Activated naive CD4-positive, alpha-beta T cell treated with anti-CD3 and anti-CD28 coated beads, Interleukin-2, amount 50 U/mL, for 72 hours (primary cell): ENCODE results near the gene NCAPD2. TPM values are rescaled to one million over a fixed set of nuclear protein-coding genes. Genes with fewer than 3 reads are reported as not detected.

Experiments
- ATAC-seq, 2 donors: fragments of 150-1000 bp; cut with Tn5 transposase; 2 replicates each; pipeline ENCODE4 v1.10.0; 2021; ENCODE audit warnings: mild to moderate bottlenecking in 2 of 2, moderate library complexity in 2 of 2
- DNase-seq, 2 donors: peaks; one replicate each; pipeline ENCODE4 v3.0.0; 2021 to 2022; ENCODE audit warnings: low spot score in 2 of 2
- H3K27ac Mint-ChIP-seq, 2 donors: one replicate each; pipeline ENCODE4 v1.8.0; 2022; ENCODE audit warnings: mild to moderate bottlenecking in 2 of 2, mixed read lengths in 2 of 2
- H3K36me3 Mint-ChIP-seq, 2 donors: one replicate each; pipeline ENCODE4 v1.8.0; 2022; ENCODE audit warnings: mixed read lengths in 2 of 2
- H3K9me3 Mint-ChIP-seq, 2 donors: one replicate each; pipeline ENCODE4 v1.8.0; 2022; ENCODE audit warnings: mixed read lengths in 2 of 2
- total RNA-seq, 2 donors: library from RNA; stranded (reverse); gene quantifications; one replicate each; pipeline ENCODE4 v1.2.3, GENCODE V29; 2022

NCAPD2 gene
- total RNA-seq, 2 donors from 2014 or later: 208 to 276 TPM

- H3K36me3 Mint-ChIP-seq: peaks cover 37 to 70% of the 10 kb centered on the region in 2 donors
- ATAC-seq: peak in 1 of 2 donors; percentile 21
- no peaks in the 10 kb centered on the region for H3K9me3 Mint-ChIP-seq
- peak overlapping the region; percentile 67 to 85 for H3K27ac Mint-ChIP-seq
- DNase-seq: no peak
Measured at GRCh38 chr12:6524648-6525047, 30.7 kb downstream of the NCAPD2 start.

- DNase-seq (no peak), ATAC-seq (no peak)
- peak overlapping the region; percentile 20 to 80 for H3K27ac Mint-ChIP-seq
- no peaks in the 10 kb centered on the region for H3K9me3 Mint-ChIP-seq
- peaks cover 39 to 72% of the 10 kb centered on the region in 2 donors for H3K36me3 Mint-ChIP-seq
Measured at GRCh38 chr12:6526201-6526600, 32.3 kb downstream of the NCAPD2 start.

DNA sequence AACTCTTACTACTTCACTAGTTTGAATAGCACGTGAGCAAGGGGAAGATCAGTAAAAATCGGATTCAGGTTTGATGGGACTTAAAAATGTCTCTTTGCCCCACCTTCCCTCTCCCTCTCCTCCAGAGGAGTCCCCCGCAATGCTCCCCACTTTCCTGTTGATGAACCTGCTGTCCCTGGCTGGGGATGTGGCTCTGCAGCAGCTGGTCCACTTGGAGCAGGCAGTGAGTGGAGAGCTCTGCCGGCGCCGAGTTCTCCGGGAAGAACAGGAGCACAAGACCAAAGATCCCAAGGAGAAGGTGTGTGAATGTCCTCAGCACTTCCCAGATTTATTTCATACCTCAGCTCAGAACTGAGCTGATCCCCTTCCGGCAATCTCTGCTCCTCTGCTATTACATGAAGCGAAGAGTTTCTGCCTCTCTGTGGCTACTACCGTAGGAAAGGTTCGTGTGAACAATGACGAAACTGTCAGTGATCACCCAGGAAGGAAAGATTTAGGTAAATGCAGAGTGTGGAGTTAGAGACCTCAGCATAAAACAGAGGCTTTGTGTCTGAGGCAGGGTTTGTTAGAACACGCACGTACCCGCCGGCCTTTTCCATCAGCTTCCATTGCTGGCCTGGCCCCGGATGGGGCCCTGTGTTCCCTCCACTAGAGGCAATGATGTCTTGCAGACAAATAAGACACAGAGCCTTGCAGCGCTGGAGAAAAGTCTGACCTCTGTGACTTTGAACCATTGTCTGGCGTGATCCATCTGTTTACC lies 33.0 kb downstream of the NCAPD2 start:
- Mint-ChIP-seq H3K36me3 (peaks cover 37 to 68% of the 10 kb centered on the region in 2 donors), H3K9me3 (no peaks in the 10 kb centered on the region), H3K27ac (peak overlapping the region; percentile 20 to 66)
- no peak for ATAC-seq
- no peak for DNase-seq

DNA sequence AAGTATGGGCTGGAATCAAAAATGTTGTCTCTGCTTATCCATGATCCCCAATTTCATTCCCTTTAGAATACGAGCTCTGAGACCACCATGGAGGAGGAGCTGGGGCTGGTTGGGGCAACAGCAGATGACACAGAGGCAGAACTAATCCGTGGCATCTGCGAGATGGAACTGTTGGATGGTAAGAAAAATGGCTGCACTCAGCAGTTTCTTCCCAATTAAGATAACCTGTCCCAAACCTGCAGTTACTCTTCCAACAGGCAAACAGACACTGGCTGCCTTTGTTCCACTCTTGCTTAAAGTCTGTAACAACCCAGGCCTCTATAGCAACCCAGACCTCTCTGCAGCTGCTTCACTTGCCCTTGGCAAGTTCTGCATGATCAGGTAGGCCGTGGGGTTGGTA lies 33.8 kb downstream of the NCAPD2 start:
- Mint-ChIP-seq H3K36me3 (peaks cover 45 to 69% of the 10 kb centered on the region in 2 donors), H3K27ac (no peak overlapping the region), H3K9me3 (no peaks in the 10 kb centered on the region)
- no peak for DNase-seq
- ATAC-seq: no peak

GRCh38 chr12:6528539-6529235 lies 34.8 kb downstream of the NCAPD2 start:
- no peak for DNase-seq
- Mint-ChIP-seq H3K9me3 (no peaks in the 10 kb centered on the region), H3K36me3 (peaks cover 48 to 70% of the 10 kb centered on the region in 2 donors), H3K27ac (peak overlapping the region; percentile 27 to 51)
- ATAC-seq: no peak

DNA sequence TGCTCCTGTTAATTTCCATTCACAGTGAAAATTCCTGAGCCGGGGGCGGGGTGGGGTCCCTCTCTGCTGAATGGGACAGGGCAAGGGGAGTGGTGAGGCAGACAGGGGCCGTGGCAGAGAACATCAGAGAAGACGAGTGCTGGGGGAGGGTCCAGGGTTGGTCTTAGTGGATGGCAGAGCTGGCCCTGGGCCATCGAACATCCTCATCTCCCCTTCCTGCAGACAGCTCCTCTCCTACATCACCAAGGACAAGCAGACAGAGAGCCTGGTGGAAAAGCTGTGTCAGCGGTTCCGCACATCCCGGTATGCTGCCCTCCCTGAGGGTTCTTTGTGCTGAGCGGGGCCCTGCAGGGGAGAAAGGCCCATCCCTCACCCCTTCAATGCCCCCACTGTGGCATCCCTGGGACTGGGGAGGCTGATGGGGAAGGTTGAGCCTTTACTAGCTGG lies 35.4 kb downstream of the NCAPD2 start:
- no peak for ATAC-seq
- DNase-seq: no peak
- Mint-ChIP-seq H3K9me3 (no peaks in the 10 kb centered on the region), H3K36me3 (peaks cover 47 to 69% of the 10 kb centered on the region in 2 donors), H3K27ac (peak overlapping the region; percentile 27 to 51)

DNA sequence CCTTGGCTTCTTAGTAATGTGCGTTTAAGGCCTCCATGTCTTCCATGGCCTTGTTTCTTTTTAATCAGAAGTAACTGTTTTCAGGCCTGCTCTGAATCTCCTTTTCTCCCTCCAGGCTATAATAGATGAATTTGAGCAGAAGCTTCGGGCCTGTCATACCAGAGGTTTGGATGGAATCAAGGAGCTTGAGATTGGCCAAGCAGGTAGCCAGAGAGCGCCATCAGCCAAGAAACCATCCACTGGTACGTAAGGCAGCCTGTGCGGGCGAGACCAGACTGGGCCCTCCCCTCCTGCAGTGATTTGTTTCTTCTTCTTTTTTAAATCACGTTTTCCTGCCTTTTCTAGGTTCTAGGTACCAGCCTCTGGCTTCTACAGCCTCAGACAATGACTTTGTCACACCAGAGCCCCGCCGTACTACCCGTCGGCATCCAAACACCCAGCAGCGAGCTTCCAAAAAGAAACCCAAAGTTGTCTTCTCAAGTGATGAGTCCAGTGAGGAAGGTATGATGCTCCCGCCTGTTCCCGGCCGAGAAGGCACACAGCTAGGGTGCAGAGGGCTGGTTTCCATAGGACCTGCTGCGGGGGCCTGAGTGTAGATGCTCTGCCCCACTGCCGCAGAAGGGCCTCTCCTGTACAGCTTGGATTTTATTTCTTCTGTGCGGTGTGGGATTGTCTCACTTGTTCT lies 36.8 kb downstream of the NCAPD2 start:
- DNase-seq (no peak), ATAC-seq (no peak)
- no peaks in the 10 kb centered on the region for H3K9me3 Mint-ChIP-seq
- H3K36me3 Mint-ChIP-seq: peaks cover 60 to 70% of the 10 kb centered on the region in 2 donors
- peak overlapping the region; percentile 30 to 48 for H3K27ac Mint-ChIP-seq

GRCh38 chr12:6532051-6532926 lies 38.4 kb downstream of the NCAPD2 start:
- Mint-ChIP-seq H3K9me3 (no peaks in the 10 kb centered on the region), H3K36me3 (peaks cover 67 to 75% of the 10 kb centered on the region in 2 donors), H3K27ac (peak overlapping the region; percentile 96 to 97)
- DNase-seq (peak; percentile 74 to 91), ATAC-seq (peak; percentile 66 to 67)

DNA sequence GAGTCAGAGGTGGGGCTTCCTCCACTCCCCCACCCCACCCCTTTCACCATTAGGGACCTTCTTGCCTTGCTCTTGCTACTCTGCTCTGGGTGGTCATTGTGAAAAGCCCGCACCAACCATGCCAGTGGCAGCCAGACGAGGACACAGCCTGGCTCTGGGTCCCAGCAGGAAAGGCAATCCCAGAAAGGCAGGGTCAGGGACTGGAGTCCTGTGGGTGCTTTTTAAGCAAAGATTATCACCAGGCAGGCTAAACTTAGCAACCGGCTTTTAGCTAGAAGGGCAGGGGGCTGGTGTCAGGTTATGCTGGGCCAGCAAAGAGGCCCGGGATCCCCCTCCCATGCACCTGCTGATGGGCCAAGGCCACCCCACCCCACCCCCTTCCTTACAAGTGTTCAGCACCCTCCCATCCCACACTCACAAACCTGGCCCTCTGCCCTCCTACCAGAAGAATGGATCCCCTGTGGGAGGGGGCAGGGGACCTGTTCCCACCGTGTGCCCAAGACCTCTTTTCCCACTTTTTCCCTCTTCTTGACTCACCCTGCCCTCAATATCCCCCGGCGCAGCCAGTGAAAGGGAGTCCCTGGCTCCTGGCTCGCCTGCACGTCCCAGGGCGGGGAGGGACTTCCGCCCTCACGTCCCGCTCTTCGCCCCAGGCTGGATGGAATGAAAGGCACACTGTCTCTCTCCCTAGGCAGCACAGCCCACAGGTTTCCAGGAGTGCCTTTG lies 39.2 kb downstream of the NCAPD2 start:
- peaks cover 75% of the 10 kb centered on the region in 2 donors for H3K36me3 Mint-ChIP-seq

GRCh38 chr12:6533653-6533922 lies 39.7 kb downstream of the NCAPD2 start:
- no peak for DNase-seq
- peaks cover 72 to 73% of the 10 kb centered on the region in 2 donors for H3K36me3 Mint-ChIP-seq
- peak overlapping the region; percentile 96 to 97 for H3K27ac Mint-ChIP-seq
- H3K9me3 Mint-ChIP-seq: no peaks in the 10 kb centered on the region
- ATAC-seq: no peak

More for the DNA sequence above, 39.2 kb downstream of the NCAPD2 start:
- DNase-seq (peak in 1 of 2 donors; percentile 44), ATAC-seq (peak in 1 of 2 donors; percentile 6)
- peak overlapping the region; percentile 96 to 97 for H3K27ac Mint-ChIP-seq
- H3K9me3 Mint-ChIP-seq: no peaks in the 10 kb centered on the region

- peak within 1 kb of the TSS; percentile 96 to 100 for H3K27ac Mint-ChIP-seq
- peak; percentile 55 to 67 for ATAC-seq
Measured at GRCh38 chr12:6533923-6534694, 40.2 kb downstream of the NCAPD2 start, which contains the start of gene GAPDH. GAPDH (plus strand) TSS chr12:6534517; CDS start chr12:6534833, 316 bp downstream.

DNA sequence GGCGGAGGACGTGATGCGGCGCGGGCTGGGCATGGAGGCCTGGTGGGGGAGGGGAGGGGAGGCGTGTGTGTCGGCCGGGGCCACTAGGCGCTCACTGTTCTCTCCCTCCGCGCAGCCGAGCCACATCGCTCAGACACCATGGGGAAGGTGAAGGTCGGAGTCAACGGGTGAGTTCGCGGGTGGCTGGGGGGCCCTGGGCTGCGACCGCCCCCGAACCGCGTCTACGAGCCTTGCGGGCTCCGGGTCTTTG lies 40.7 kb downstream of the NCAPD2 start:
- H3K36me3 Mint-ChIP-seq: peaks cover 66 to 67% of the 10 kb centered on the region in 2 donors
- peak overlapping the region; percentile 96 to 99 for H3K27ac Mint-ChIP-seq
- ATAC-seq (no peak), DNase-seq (no peak)
- no peaks in the 10 kb centered on the region for H3K9me3 Mint-ChIP-seq

More at GRCh38 chr12:6533923-6534694, 40.2 kb downstream of the NCAPD2 start, which contains the start of gene GAPDH:
- H3K9me3 Mint-ChIP-seq: no peaks in the 10 kb centered on the region
- peak; percentile 90 to 92 for DNase-seq
- peaks cover 67 to 70% of the 10 kb centered on the region in 2 donors for H3K36me3 Mint-ChIP-seq

GRCh38 chr12:6534945-6535696 lies 41.2 kb downstream of the NCAPD2 start:
- DNase-seq: peak; percentile 75 to 91
- no peaks in the 10 kb centered on the region for H3K9me3 Mint-ChIP-seq
- peak; percentile 12 to 50 for ATAC-seq
- H3K36me3 Mint-ChIP-seq: peaks cover 61 to 62% of the 10 kb centered on the region in 2 donors
- peak overlapping the region; percentile 96 to 99 for H3K27ac Mint-ChIP-seq

DNA sequence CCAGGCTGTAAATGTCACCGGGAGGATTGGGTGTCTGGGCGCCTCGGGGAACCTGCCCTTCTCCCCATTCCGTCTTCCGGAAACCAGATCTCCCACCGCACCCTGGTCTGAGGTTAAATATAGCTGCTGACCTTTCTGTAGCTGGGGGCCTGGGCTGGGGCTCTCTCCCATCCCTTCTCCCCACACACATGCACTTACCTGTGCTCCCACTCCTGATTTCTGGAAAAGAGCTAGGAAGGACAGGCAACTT lies 41.7 kb downstream of the NCAPD2 start:
- no peaks in the 10 kb centered on the region for H3K9me3 Mint-ChIP-seq
- peaks cover 56 to 61% of the 10 kb centered on the region in 2 donors for H3K36me3 Mint-ChIP-seq
- no peak for ATAC-seq
- H3K27ac Mint-ChIP-seq: peak overlapping the region; percentile 96 to 99
- no peak for DNase-seq
